ENCODE results near the gene GBA3. TPM values are rescaled to one million over a fixed set of nuclear protein-coding genes. Genes with fewer than 3 reads are reported as not detected.

Gene GBA3
- total and polyA plus RNA-seq, 2 experiments from 2014 or later = not detected

DNA sequence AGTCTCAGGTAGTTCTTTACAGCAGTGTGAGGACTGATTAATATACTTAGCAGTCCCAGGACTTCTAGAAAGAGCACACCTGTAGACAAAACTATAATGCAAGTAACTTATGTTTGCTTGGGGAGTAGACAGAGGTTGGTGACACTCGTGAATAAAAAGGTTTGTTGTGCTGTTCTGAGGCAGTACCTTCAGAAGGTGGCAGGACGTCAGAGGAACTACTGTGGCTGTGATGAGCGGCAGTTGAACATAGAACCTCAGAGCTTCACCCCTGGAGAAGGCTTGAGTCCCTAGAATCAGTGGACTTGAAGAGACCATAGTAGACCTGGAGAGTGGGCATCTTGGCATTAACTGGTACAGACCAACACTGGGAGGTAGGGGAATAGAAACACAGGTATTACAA, 3.3 kb upstream of the GBA3 start (continued):
- TF ChIP-seq NANOG (IDR thresholded peaks at IDR 0.05; ENCODE audit: borderline replicate concordance) = no peak
- no peak for TF ChIP-seq ZNF114 (CRISPR knock-in tag; IDR thresholded peaks at IDR 0.05)
- TF ChIP-seq, protein P1, sequence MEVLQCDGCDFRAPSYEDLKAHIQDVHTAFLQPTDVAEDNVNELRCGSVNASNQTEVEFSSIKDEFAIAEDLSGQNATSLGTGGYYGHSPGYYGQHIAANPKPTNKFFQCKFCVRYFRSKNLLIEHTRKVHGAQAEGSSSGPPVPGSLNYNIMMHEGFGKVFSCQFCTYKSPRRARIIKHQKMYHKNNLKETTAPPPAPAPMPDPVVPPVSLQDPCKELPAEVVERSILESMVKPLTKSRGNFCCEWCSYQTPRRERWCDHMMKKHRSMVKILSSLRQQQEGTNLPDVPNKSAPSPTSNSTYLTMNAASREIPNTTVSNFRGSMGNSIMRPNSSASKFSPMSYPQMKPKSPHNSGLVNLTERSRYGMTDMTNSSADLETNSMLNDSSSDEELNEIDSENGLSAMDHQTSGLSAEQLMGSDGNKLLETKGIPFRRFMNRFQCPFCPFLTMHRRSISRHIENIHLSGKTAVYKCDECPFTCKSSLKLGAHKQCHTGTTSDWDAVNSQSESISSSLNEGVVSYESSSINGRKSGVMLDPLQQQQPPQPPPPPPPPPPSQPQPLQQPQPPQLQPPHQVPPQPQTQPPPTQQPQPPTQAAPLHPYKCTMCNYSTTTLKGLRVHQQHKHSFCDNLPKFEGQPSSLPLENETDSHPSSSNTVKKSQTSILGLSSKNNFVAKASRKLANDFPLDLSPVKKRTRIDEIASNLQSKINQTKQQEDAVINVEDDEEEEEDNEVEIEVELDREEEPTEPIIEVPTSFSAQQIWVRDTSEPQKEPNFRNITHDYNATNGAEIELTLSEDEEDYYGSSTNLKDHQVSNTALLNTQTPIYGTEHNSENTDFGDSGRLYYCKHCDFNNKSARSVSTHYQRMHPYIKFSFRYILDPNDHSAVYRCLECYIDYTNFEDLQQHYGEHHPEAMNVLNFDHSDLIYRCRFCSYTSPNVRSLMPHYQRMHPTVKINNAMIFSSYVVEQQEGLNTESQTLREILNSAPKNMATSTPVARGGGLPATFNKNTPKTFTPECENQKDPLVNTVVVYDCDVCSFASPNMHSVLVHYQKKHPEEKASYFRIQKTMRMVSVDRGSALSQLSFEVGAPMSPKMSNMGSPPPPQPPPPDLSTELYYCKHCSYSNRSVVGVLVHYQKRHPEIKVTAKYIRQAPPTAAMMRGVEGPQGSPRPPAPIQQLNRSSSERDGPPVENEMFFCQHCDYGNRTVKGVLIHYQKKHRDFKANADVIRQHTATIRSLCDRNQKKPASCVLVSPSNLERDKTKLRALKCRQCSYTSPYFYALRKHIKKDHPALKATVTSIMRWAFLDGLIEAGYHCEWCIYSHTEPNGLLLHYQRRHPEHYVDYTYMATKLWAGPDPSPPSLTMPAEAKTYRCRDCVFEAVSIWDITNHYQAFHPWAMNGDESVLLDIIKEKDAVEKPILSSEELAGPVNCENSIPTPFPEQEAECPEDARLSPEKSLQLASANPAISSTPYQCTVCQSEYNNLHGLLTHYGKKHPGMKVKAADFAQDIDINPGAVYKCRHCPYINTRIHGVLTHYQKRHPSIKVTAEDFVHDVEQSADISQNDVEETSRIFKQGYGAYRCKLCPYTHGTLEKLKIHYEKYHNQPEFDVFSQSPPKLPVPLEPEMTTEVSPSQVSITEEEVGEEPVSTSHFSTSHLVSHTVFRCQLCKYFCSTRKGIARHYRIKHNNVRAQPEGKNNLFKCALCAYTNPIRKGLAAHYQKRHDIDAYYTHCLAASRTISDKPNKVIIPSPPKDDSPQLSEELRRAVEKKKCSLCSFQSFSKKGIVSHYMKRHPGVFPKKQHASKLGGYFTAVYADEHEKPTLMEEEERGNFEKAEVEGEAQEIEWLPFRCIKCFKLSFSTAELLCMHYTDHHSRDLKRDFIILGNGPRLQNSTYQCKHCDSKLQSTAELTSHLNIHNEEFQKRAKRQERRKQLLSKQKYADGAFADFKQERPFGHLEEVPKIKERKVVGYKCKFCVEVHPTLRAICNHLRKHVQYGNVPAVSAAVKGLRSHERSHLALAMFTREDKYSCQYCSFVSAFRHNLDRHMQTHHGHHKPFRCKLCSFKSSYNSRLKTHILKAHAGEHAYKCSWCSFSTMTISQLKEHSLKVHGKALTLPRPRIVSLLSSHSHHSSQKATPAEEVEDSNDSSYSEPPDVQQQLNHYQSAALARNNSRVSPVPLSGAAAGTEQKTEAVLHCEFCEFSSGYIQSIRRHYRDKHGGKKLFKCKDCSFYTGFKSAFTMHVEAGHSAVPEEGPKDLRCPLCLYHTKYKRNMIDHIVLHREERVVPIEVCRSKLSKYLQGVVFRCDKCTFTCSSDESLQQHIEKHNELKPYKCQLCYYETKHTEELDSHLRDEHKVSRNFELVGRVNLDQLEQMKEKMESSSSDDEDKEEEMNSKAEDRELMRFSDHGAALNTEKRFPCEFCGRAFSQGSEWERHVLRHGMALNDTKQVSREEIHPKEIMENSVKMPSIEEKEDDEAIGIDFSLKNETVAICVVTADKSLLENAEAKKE (CRISPR knock-in tag; IDR thresholded peaks at IDR 0.05) = no peak
- no peak for TF ChIP-seq ZNF331 (CRISPR knock-in tag; IDR thresholded peaks at IDR 0.05; ENCODE audit: low read depth)
- TF ChIP-seq STAT1 (IDR thresholded peaks at IDR 0.05; ENCODE audit: unreplicated experiment) = no peak

DNA sequence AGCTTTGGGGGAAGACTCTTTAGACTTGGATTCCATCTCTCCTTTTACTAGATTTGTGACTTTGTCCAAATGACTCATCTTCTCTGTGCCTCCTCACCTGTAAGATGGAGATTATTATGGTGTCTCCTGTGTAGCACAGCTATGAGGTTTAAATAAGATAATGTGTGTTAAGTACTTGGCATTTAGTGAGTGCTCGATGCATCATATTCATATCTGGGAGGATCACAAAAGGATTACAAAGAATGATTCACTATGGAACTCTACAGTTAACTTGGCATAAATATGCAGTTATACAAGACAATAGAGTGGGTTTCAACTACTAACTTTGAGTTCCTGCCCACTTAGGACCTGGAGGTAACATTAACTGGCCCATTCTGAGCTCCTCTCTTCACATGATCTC, 2.3 kb downstream of the GBA3 start:
- Histone ChIP-seq H4K20me1 (replicated peaks; ENCODE audit: insufficient read depth) (no peaks in the 10 kb centered on the region; the same call in 1 of the 2 replicates), H2AFZ (no peak overlapping the region), H3K36me3 (ENCODE audit: insufficient read depth) (no peaks in the 10 kb centered on the region), H3K4me2 (no peak overlapping the region), H3F3A (replicated peaks; ENCODE audit: low read depth) (no peaks in the 10 kb centered on the region), H3K79me2 (replicated peaks; ENCODE audit: insufficient read depth) (no peaks in the 10 kb centered on the region), H3K4me3 (no peak overlapping the region), H3K27ac (ENCODE audit: low read depth) (no peak overlapping the region), H3K9me2 (ENCODE audit: insufficient read depth) (no peaks in the 10 kb centered on the region), H3K27me3 (ENCODE audit: insufficient read depth) (no peaks in the 10 kb centered on the region), H3K4me1 (ENCODE audit: insufficient read depth) (no peaks in the 10 kb centered on the region)
- Mint-ChIP-seq H3K9me3 (no peaks in the 10 kb centered on the region), H3K27me3 (ENCODE audit: insufficient read depth, low read depth, poor library complexity) (no peaks in the 10 kb centered on the region), H3K27ac (no peak overlapping the region), H3K4me3 (no peak overlapping the region), H3K36me3 (ENCODE audit: low read depth) (no peaks in the 10 kb centered on the region), H3K4me1 (no peaks in the 10 kb centered on the region)
- TF ChIP-seq STAT1 (IDR thresholded peaks at IDR 0.05; ENCODE audit: unreplicated experiment) (no peak), NANOG (IDR thresholded peaks at IDR 0.05; ENCODE audit: borderline replicate concordance) (no peak), EZH2phosphoT487 (IDR thresholded peaks at IDR 0.05; ENCODE audit: unreplicated experiment) (no peak), REST (IDR thresholded peaks at IDR 0.05; ENCODE audit: unreplicated experiment) (no peak), EZH2 (IDR thresholded peaks at IDR 0.05; ENCODE audit: low read depth, unreplicated experiment) (no peak)
- TF ChIP-seq, protein P2, sequence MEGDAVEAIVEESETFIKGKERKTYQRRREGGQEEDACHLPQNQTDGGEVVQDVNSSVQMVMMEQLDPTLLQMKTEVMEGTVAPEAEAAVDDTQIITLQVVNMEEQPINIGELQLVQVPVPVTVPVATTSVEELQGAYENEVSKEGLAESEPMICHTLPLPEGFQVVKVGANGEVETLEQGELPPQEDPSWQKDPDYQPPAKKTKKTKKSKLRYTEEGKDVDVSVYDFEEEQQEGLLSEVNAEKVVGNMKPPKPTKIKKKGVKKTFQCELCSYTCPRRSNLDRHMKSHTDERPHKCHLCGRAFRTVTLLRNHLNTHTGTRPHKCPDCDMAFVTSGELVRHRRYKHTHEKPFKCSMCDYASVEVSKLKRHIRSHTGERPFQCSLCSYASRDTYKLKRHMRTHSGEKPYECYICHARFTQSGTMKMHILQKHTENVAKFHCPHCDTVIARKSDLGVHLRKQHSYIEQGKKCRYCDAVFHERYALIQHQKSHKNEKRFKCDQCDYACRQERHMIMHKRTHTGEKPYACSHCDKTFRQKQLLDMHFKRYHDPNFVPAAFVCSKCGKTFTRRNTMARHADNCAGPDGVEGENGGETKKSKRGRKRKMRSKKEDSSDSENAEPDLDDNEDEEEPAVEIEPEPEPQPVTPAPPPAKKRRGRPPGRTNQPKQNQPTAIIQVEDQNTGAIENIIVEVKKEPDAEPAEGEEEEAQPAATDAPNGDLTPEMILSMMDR (conservative IDR thresholded peaks at IDR 0.05; ENCODE audit: low read depth in 2 of 2) = no peak
- TF ChIP-seq, protein P3, sequence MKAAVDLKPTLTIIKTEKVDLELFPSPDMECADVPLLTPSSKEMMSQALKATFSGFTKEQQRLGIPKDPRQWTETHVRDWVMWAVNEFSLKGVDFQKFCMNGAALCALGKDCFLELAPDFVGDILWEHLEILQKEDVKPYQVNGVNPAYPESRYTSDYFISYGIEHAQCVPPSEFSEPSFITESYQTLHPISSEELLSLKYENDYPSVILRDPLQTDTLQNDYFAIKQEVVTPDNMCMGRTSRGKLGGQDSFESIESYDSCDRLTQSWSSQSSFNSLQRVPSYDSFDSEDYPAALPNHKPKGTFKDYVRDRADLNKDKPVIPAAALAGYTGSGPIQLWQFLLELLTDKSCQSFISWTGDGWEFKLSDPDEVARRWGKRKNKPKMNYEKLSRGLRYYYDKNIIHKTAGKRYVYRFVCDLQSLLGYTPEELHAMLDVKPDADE (IDR thresholded peaks at IDR 0.05) = no peak
- DNase-seq (ENCODE audit: low spot score) = no peak
- no peak for ATAC-seq
